T-helper 2 cell treated with Interferon-gamma antibody and Interleukin-4, amounts not matched to agents 5 μg/mL and 100 μg/mL, for 36 hours (primary cell): Measurements from ENCODE around the gene UNC93B1.

Source experiments
- DNase-seq: peaks from one replicate; pipeline ENCODE4 v3.0.0; 2021; ENCODE audit warnings: low spot score
- H3K27ac Mint-ChIP-seq: one replicate; pipeline ENCODE4 v1.8.0; 2021; ENCODE audit warnings: mild to moderate bottlenecking, mixed read lengths
- H3K27me3 Mint-ChIP-seq: one replicate; pipeline ENCODE4 v1.8.0; 2021; ENCODE audit warnings: low read depth, mixed read lengths
- H3K36me3 Mint-ChIP-seq: one replicate; pipeline ENCODE4 v1.8.0; 2021; ENCODE audit warnings: low read depth, mixed read lengths
- H3K4me1 Mint-ChIP-seq: one replicate; pipeline ENCODE4 v1.8.0; 2021; ENCODE audit warnings: low read depth, mixed read lengths
- H3K4me3 Mint-ChIP-seq: one replicate; pipeline ENCODE4 v1.8.0; 2022; ENCODE audit warnings: mild to moderate bottlenecking, moderate library complexity, mixed read lengths
- H3K9me3 Mint-ChIP-seq: one replicate; pipeline ENCODE4 v1.8.0; 2021; ENCODE audit warnings: mixed read lengths

The UNC93B1 gene

DNA sequence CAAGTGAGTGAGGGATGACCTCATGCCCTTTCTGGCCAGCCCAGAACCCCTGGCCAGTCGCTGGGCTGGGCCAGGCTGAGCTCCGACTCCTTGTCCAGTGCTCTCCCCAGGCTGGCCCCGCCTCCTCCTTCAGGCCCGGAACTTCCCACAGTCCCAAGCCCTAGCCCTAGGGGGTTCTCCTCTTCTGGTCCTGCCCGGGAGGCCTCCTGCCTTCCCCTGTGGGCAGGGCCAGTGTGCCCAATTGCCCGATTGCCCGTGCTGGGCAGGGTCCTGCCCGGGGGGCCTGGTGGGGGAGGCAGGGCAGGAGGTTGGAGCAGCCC, 39.1 kb upstream of the UNC93B1 start:
- Mint-ChIP-seq H3K27me3 (no peaks in the 10 kb centered on the region), H3K4me1 (peaks cover 3% of the 10 kb centered on the region), H3K36me3 (peaks cover 18% of the 10 kb centered on the region), H3K27ac (no peak overlapping the region), H3K9me3 (no peaks in the 10 kb centered on the region), H3K4me3 (no peak overlapping the region)
- DNase-seq: no peak

DNA sequence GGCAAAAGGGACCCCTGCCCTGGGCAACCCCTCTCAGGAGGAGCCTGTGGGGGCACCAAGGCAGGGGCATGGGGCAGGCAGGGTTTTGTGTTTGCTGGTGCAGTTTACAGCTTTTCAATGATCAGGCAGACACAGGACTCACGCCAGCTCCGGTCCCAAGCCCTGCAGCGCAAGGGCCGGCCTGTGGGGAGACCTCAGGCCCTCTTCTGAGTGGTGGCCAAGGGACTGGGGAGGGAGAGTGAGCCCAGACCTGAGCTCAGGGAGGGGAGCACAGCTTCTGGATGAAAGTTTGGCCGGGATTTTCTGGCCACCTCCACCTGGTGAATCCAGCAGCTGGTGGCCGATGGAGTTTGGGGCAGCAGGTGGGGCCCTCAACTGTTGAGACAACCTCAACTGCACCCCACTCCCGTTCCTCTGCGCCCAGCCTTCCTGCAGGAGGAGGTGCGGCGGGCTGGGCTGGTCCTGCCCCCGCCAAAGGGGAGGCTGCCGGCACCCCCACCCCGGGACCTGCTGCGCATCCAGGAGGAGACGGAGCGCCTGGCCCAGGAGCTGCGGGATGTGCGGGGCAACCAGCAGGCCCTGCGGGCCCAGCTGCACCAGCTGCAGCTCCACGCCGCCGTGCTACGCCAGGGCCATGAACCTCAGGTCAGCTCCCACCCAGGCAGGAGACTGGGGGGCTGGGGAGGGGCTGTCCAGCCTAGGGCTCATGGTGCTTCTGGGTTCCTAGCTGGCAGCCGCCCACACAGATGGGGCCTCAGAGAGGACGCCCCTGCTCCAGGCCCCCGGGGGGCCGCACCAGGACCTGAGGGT, 38.5 kb upstream of the UNC93B1 start:
- Mint-ChIP-seq H3K27ac (no peak overlapping the region), H3K27me3 (no peaks in the 10 kb centered on the region), H3K9me3 (no peaks in the 10 kb centered on the region), H3K4me3 (no peak overlapping the region), H3K36me3 (peaks cover 16% of the 10 kb centered on the region), H3K4me1 (peaks cover 4% of the 10 kb centered on the region)
- DNase-seq: no peak

DNA sequence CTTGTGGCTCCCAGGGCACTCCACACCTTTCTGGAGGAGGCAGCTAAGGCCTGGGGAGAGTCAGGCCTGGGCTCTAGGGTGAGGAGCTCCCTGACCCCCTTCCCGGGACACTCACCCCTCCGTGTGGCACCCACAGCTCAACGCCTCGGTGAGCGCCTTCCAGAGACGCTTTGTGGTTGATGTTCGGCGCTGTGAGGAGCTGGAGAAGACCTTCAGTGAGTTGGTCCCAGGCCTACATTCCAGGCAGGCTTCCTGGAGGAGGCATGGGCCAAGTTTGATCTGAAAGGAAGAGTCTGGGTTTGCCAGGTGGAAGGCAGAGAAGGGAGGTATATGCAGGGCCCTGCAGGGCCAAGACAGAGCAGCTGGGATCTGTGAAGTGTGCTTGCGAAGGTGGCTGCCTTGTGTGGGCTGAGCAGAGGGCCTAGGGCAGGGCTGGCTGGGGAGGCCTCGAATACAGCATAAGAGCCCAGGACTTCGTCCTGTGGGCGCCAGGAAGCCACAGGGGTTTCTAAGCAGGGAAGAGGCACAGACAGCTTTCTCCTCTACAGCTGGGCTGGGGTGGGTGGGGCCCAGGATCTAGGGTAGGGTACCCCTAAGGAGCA, 37.8 kb upstream of the UNC93B1 start:
- Mint-ChIP-seq H3K4me1 (peaks cover 11% of the 10 kb centered on the region), H3K36me3 (peaks cover 17% of the 10 kb centered on the region), H3K9me3 (no peaks in the 10 kb centered on the region), H3K27ac (peak overlapping the region; percentile 43), H3K27me3 (no peaks in the 10 kb centered on the region), H3K4me3 (peak overlapping the region; percentile 48)
- no peak for DNase-seq

- Mint-ChIP-seq H3K27me3 (no peaks in the 10 kb centered on the region), H3K4me1 (peaks cover 14% of the 10 kb centered on the region), H3K4me3 (peak overlapping the region; percentile 95), H3K27ac (peak overlapping the region; percentile 94), H3K36me3 (peaks cover 16% of the 10 kb centered on the region), H3K9me3 (no peaks in the 10 kb centered on the region)
- no peak for DNase-seq
These were observed 37.2 kb upstream of the UNC93B1 start for GRCh38 chr11:68040957-68041591.

GRCh38 chr11:68040101-68040956, 36.4 kb upstream of the UNC93B1 start:
- no peaks in the 10 kb centered on the region for H3K9me3 Mint-ChIP-seq
- H3K27ac Mint-ChIP-seq: peak overlapping the region; percentile 94
- H3K27me3 Mint-ChIP-seq: no peaks in the 10 kb centered on the region
- peak; percentile 43 for DNase-seq
- H3K36me3 Mint-ChIP-seq: peaks cover 13% of the 10 kb centered on the region
- peak overlapping the region; percentile 95 for H3K4me3 Mint-ChIP-seq
- H3K4me1 Mint-ChIP-seq: peaks cover 14% of the 10 kb centered on the region

DNA sequence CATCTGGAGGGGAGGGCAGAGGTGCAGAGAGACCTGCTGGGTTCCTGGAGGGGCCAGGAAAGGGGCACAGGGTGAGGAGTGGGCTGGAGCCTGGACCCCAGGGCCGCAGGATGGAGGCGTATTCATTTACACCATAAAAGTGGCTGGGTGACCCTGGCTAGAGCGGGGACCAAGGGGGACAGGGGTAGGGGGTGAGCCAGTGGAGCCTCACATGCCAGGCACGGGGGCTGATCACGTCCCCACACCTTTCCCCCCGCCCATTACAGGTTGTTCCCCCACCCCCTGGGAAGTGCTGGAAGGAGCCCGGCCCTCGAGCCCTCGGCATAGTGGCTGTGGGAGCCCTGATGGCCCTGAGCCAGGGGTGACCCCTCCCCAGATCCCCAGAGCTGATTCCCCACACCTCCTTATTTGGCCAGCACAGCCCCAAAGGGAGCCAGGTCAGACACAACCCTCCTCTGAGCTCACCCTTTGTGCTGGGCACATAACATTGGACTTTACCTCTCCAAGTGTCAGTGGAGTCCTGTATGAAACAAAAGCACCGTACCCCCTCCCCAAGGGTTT, 35.7 kb upstream of the UNC93B1 start:
- H3K36me3 Mint-ChIP-seq: peaks cover 15% of the 10 kb centered on the region

DNA sequence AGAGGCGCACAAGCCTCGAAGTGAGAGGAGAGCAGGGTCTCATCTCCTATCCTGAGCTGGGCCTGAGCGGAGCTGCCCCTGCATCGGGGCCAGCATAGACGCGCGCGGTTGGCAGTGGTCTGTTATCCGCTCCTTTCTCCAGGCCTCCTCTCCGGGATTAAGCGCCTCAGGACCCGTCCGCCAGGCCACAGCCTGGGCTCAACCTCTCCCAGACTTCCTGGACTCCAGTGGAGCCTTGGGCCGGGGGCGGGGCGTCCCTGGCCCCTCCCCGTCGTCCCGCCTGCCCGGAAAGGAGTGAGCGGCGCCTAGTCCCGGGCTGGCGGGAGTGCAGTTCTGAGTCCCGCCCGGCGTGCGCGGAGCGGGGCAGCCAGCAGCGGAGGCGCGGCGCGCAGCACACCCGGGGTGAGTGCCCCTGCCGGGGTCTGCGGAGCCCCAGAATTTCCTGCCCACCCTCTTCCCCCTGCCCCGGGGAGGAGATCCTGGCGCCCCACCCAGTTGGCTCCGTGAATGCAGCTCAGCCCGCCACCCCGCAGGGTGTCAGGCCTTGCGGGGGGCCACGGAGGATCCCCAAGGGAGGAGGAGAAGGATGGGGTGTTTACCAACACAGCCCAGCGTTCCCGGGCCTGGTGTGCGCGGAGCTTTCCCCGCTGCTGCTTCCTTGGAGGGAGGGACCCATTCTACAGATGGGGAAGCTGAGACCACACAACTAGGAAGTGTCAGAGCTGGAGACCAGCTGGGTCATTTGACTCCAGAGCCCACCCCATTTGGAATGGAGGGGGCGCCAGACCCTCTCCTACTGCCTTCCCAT, 35.0 kb upstream of the UNC93B1 start, which contains the start of gene TCIRG1:
TCIRG1 (plus strand) TSS at position 308 of the 808 bp plus-strand sequence. CDS start 2,247 bp downstream, outside the sequence.
- peak within 1 kb of the TSS; percentile 94 for H3K27ac Mint-ChIP-seq
- H3K27me3 Mint-ChIP-seq: no peaks in the 10 kb centered on the region
- DNase-seq: peak; percentile 68
- peaks cover 14% of the 10 kb centered on the region for H3K4me1 Mint-ChIP-seq
- peaks cover 14% of the 10 kb centered on the region for H3K36me3 Mint-ChIP-seq
- H3K9me3 Mint-ChIP-seq: no peaks in the 10 kb centered on the region
- H3K4me3 Mint-ChIP-seq: peak within 1 kb of the TSS; percentile 95

More for the DNA sequence above, 35.7 kb upstream of the UNC93B1 start:
- Mint-ChIP-seq H3K4me3 (peak overlapping the region; percentile 95), H3K4me1 (peaks cover 14% of the 10 kb centered on the region), H3K27ac (peak overlapping the region; percentile 94), H3K9me3 (no peaks in the 10 kb centered on the region), H3K27me3 (no peaks in the 10 kb centered on the region)
- no peak for DNase-seq

GRCh38 chr11:68038226-68038717, 34.4 kb upstream of the UNC93B1 start:
- Mint-ChIP-seq H3K4me3 (peak overlapping the region; percentile 95), H3K4me1 (peaks cover 14% of the 10 kb centered on the region), H3K9me3 (no peaks in the 10 kb centered on the region), H3K27ac (peak overlapping the region; percentile 15), H3K27me3 (no peaks in the 10 kb centered on the region), H3K36me3 (peaks cover 18% of the 10 kb centered on the region)
- DNase-seq: no peak

DNA sequence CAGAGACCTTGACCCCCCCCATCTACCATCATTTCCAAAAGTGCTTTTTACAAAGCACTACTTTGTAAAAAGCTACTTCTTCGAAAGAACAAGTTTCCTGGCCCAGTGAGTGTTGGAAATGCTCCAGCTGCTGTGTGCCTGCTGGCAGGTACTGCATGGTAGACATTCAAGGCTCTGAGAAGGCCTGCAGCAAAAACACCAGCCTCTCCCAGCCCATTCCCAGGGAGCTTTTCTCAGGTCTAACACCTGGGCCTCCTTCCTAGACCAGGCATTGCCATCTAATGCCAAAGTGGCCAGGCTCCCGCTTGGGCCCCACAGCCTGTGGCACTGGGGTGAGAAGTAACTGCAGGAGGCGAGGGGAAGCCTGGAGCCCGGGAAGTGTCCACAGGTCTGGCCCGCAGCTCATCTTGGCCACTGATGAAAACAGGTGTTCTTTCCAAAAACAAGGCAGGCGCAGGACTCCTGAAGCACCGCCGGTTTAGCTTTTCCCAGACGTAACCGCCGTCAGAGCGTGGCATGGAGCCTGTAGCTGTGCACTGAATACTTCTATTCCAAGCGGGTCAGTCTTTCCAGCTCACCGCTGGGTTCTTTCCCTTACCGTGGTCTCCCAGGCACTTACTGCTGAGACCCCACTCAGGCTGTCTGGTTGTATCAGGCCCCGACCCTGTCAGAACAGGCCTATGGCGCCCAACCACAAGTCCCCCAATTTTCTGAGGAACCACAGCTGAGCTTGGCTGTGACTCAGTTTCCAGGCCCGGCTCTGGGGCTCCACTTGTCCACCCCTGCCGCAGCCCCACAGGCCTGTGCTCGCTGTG, 33.7 kb upstream of the UNC93B1 start:
- H3K9me3 Mint-ChIP-seq: no peaks in the 10 kb centered on the region
- H3K4me3 Mint-ChIP-seq: peak overlapping the region; percentile 61

DNA sequence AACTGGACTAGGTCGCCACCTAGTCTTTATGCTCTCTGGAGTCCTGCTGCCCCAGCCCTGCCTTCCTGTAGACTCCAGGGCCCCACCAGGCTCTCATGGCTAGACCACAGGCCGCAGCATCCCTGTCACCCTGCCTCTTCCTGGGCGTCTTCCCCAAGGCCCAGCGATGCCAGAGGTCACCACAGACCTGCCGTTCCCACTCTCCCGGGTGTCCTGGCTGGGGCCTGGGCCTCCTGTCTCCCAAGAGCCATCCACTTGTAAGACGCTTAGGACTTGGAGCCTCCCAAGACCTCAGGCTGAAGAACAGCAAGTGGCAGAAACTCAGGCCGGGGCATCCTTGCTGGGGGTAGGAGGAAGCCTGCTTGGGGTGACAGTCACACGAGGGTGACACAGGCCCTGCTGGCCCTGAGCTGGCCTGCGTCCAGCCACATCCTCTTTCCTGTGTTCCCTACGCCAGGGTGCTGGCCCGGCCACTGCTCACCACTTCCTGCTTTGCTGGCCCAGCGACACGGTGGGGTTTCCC, 32.9 kb upstream of the UNC93B1 start:
- H3K9me3 Mint-ChIP-seq: no peaks in the 10 kb centered on the region
- peak overlapping the region; percentile 77 for H3K27ac Mint-ChIP-seq
- no peak for DNase-seq
- peaks cover 13% of the 10 kb centered on the region for H3K4me1 Mint-ChIP-seq
- H3K27me3 Mint-ChIP-seq: no peaks in the 10 kb centered on the region
- peaks cover 15% of the 10 kb centered on the region for H3K36me3 Mint-ChIP-seq
- H3K4me3 Mint-ChIP-seq: peak overlapping the region; percentile 35

More for the DNA sequence above, 33.7 kb upstream of the UNC93B1 start:
- Mint-ChIP-seq H3K4me1 (peaks cover 14% of the 10 kb centered on the region), H3K27ac (peak overlapping the region; percentile 77), H3K36me3 (peaks cover 18% of the 10 kb centered on the region), H3K27me3 (no peaks in the 10 kb centered on the region)
- no peak for DNase-seq

DNA sequence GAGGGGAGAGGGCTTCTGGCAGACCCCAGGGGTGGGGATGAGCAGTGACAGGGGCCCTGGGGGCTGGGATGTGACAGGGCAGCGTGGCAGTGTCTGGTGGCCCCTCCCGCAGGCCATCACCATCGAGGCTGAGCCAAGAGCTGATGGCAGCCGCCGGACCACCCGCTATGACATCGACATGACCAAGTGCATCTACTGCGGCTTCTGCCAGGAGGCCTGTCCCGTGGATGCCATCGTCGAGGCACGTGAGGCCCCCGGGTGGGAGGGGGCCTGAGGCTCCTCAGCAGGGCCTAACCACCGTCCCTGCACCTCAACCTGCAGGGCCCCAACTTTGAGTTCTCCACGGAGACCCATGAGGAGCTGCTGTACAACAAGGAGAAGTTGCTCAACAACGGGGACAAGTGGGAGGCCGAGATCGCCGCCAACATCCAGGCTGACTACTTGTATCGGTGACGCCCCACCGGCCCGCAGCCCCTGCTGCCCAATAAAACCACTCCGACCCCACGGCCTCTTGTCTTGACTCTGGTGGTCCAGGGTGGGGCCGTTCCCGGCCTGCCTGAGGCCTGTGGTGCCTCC, 32.3 kb upstream of the UNC93B1 start:
- peaks cover 15% of the 10 kb centered on the region for H3K36me3 Mint-ChIP-seq
- DNase-seq: no peak
- H3K4me3 Mint-ChIP-seq: no peak overlapping the region
- H3K27ac Mint-ChIP-seq: peak overlapping the region; percentile 77
- H3K27me3 Mint-ChIP-seq: no peaks in the 10 kb centered on the region
- H3K9me3 Mint-ChIP-seq: no peaks in the 10 kb centered on the region
- peaks cover 15% of the 10 kb centered on the region for H3K4me1 Mint-ChIP-seq
